ENCODE results near the gene C5orf34. TPM values are rescaled to one million over a fixed set of nuclear protein-coding genes. Genes with fewer than 3 reads are reported as not detected.

Gene C5orf34
- polyA plus RNA-seq, 1 of the 3 experiments (the other 2 are of a cell fraction) = 2.9 TPM

DNA sequence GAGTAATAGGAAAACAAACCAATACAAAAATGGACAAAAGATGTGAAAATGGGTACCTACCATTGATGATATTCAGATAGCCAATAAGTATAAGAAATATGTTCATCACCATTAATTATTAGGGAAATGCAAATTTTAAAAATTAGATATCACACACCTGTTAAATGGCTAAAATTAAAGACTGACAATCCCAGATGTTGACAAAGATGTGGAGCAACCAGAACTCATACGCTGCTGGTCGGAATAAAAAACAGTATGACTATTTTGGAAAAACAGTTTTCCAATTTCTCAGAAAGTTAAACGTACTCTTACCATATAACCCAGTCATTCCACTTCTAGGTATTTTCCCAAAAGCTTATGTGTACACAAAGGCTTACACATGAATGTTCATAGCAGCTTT lies 58.4 kb downstream of the C5orf34 start:
- CTCF ChIA-PET = interaction anchor here (1.3 kb wide), 1 partner anchor 66 kb away, joined by 4 read pairs; no protein-coding TSS in a partner anchor

More for the DNA sequence above, 58.4 kb downstream of the C5orf34 start:
- POLR2A ChIA-PET = no interaction called here
- no peak for DNase-seq
- Histone ChIP-seq H3K4me2 (no peak overlapping the region), H3F3A (replicated peaks; ENCODE audit: insufficient read depth) (peaks cover 3% of the 10 kb centered on the region), H3K9ac (no peak overlapping the region), H4K20me1 (ENCODE audit: insufficient read depth) (no peaks in the 10 kb centered on the region), H3K36me3 (replicated peaks in 1 of 2; ENCODE audit: control insufficient read depth in 1 of 2, insufficient read depth in 2 of 2, low read length in 1 of 2) (peaks cover 0 to 5% of the 10 kb centered on the region in 2 experiments), H3K4me1 (ENCODE audit: control insufficient read depth in 1 of 2, insufficient read depth in 2 of 2, low read depth in 1 of 2, low read length in 1 of 2) (no peaks in the 10 kb centered on the region), H2AFZ (ENCODE audit: low read depth) (no peak overlapping the region), H3K79me2 (ENCODE audit: insufficient read depth) (no peaks in the 10 kb centered on the region; the same call in 1 of the 2 replicates), H3K27ac (ENCODE audit: low read depth in 2 of 2, low read length in 1 of 2) (no peak overlapping the region), H3K4me3 (ENCODE audit: low read depth in 2 of 2, low read length in 1 of 2) (no peak overlapping the region), H3K9me3 (no peaks in the 10 kb centered on the region; the same call in 1 of the 2 replicates), H3K27me3 (ENCODE audit: insufficient read depth) (no peaks in the 10 kb centered on the region), H3K9me2 (no peaks in the 10 kb centered on the region)
- TF ChIP-seq TAF1 (IDR thresholded peaks at IDR 0.05; ENCODE audit: borderline replicate concordance, low read depth, low read length) (no peak), USF1 (IDR thresholded peaks at IDR 0.05; ENCODE audit: borderline replicate concordance, low read depth) (no peak), SMC3 (IDR thresholded peaks at IDR 0.05; ENCODE audit: low read depth, low read length) (no peak), POLR2AphosphoS5 (IDR thresholded peaks at IDR 0.05; ENCODE audit: low read depth, low read length) (no peak), CHD2 (IDR thresholded peaks at IDR 0.05; ENCODE audit: low read length, partially characterized antibody) (no peak), GABPA (IDR thresholded peaks at IDR 0.05; ENCODE audit: low read depth) (no peak), ELF1 (IDR thresholded peaks at IDR 0.05) (no peak), RFX5 (IDR thresholded peaks at IDR 0.05; ENCODE audit: low read length) (no peak), PBX3 (IDR thresholded peaks at IDR 0.05) (no peak), RXRA (IDR thresholded peaks at IDR 0.05; ENCODE audit: borderline replicate concordance, low read depth) (no peak), TCF12 (IDR thresholded peaks at IDR 0.05) (no peak), MAX (IDR thresholded peaks at IDR 0.05; ENCODE audit: low read depth) (no peak)
- TF ChIP-seq, protein P1, sequence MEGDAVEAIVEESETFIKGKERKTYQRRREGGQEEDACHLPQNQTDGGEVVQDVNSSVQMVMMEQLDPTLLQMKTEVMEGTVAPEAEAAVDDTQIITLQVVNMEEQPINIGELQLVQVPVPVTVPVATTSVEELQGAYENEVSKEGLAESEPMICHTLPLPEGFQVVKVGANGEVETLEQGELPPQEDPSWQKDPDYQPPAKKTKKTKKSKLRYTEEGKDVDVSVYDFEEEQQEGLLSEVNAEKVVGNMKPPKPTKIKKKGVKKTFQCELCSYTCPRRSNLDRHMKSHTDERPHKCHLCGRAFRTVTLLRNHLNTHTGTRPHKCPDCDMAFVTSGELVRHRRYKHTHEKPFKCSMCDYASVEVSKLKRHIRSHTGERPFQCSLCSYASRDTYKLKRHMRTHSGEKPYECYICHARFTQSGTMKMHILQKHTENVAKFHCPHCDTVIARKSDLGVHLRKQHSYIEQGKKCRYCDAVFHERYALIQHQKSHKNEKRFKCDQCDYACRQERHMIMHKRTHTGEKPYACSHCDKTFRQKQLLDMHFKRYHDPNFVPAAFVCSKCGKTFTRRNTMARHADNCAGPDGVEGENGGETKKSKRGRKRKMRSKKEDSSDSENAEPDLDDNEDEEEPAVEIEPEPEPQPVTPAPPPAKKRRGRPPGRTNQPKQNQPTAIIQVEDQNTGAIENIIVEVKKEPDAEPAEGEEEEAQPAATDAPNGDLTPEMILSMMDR (IDR thresholded peaks at IDR 0.05) = no peak
- TF ChIP-seq, protein P2, sequence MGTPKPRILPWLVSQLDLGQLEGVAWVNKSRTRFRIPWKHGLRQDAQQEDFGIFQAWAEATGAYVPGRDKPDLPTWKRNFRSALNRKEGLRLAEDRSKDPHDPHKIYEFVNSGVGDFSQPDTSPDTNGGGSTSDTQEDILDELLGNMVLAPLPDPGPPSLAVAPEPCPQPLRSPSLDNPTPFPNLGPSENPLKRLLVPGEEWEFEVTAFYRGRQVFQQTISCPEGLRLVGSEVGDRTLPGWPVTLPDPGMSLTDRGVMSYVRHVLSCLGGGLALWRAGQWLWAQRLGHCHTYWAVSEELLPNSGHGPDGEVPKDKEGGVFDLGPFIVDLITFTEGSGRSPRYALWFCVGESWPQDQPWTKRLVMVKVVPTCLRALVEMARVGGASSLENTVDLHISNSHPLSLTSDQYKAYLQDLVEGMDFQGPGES (IDR thresholded peaks at IDR 0.05; ENCODE audit: low read depth, low read length) = no peak
- TF ChIP-seq, protein P3, sequence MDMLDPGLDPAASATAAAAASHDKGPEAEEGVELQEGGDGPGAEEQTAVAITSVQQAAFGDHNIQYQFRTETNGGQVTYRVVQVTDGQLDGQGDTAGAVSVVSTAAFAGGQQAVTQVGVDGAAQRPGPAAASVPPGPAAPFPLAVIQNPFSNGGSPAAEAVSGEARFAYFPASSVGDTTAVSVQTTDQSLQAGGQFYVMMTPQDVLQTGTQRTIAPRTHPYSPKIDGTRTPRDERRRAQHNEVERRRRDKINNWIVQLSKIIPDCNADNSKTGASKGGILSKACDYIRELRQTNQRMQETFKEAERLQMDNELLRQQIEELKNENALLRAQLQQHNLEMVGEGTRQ (IDR thresholded peaks at IDR 0.05; ENCODE audit: borderline replicate concordance, low read depth, low read length) = no peak
- TF ChIP-seq, protein P4, sequence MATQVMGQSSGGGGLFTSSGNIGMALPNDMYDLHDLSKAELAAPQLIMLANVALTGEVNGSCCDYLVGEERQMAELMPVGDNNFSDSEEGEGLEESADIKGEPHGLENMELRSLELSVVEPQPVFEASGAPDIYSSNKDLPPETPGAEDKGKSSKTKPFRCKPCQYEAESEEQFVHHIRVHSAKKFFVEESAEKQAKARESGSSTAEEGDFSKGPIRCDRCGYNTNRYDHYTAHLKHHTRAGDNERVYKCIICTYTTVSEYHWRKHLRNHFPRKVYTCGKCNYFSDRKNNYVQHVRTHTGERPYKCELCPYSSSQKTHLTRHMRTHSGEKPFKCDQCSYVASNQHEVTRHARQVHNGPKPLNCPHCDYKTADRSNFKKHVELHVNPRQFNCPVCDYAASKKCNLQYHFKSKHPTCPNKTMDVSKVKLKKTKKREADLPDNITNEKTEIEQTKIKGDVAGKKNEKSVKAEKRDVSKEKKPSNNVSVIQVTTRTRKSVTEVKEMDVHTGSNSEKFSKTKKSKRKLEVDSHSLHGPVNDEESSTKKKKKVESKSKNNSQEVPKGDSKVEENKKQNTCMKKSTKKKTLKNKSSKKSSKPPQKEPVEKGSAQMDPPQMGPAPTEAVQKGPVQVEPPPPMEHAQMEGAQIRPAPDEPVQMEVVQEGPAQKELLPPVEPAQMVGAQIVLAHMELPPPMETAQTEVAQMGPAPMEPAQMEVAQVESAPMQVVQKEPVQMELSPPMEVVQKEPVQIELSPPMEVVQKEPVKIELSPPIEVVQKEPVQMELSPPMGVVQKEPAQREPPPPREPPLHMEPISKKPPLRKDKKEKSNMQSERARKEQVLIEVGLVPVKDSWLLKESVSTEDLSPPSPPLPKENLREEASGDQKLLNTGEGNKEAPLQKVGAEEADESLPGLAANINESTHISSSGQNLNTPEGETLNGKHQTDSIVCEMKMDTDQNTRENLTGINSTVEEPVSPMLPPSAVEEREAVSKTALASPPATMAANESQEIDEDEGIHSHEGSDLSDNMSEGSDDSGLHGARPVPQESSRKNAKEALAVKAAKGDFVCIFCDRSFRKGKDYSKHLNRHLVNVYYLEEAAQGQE (IDR thresholded peaks at IDR 0.05; ENCODE audit: low read depth, low read length) = no peak
- 96% methylated on average over 3 of the region's 3 CpGs for WGBS (ENCODE audit: low lambda C conversion rate)
